ENCODE results near the gene HES3. TPM values are rescaled to one million over a fixed set of nuclear protein-coding genes. Genes with fewer than 3 reads are reported as not detected.
A peak's percentile ranks its signal among the peaks of the same experiment; 100 is the strongest.

HES3 gene
- total and polyA plus RNA-seq, 2 of the 4 experiments (the other 2 are of a cell fraction), result not detected

DNA sequence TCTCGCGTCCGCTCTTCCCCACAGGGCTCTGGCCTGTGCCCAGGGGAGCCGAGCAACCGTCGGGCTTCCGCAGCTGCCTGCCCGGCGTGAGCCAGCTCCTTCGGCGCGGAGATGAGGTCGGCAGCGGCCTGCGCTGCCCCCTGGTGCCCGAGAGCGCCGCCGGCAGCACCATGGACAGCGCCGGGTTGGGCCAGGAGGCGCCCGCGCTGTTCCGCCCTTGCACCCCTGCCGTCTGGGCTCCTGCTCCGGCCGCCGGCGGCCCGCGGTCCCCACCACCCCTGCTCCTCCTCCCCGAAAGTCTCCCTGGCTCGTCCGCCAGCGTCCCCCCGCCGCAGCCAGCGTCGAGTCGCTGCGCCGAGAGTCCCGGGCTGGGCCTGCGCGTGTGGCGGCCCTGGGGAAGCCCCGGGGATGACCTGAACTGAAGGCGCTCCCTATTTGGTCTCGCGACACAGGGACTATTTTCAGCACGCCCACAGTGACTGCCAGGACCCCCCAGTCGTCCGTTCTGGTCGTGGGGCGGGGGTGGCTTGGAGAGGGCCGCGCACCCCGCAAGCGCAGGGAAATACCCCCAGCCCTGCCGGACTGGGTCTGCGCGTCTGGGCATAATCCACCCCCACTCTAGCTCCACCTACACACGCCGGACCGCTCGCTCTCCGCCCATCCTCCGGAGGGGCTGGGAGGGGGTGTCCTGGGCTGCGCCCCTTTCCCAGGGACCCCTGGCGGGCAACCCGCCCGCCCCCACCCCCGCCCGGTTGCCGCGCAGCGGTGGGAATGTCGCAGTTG is 1.3 kb downstream of the HES3 start:
- POLR2A ChIA-PET (ENCODE audit: unreplicated experiment), result interaction anchor here (0.6 kb wide), 1 partner anchor 69 kb away, joined by 4 read pairs; no protein-coding TSS in a partner anchor
- Histone ChIP-seq H2BK5ac (ENCODE audit: low read depth, low read length, poor library complexity, severe bottlenecking) (no peak overlapping the region), H3K9ac (ENCODE audit: low read depth, low read length) (no peak overlapping the region), H4K20me1 (ENCODE audit: insufficient read depth, low read length) (peaks cover 16% of the 10 kb centered on the region), H3K18ac (ENCODE audit: low read depth, low read length) (no peak overlapping the region), H3K9me3 (ENCODE audit: control insufficient read depth, insufficient read depth, low read length) (no peaks in the 10 kb centered on the region), H3K4me2 (ENCODE audit: low read depth, low read length) (0 out of 2 replicates have a peak overlapping the region, but pooled peaks have one; percentile 43), H2BK20ac (ENCODE audit: low read depth, low read length) (no peak overlapping the region), H3K14ac (replicated peaks; ENCODE audit: low read depth, low read length) (no peak overlapping the region), H2AK9ac (replicated peaks; ENCODE audit: low read depth, low read length, poor library complexity) (peak overlapping the region; percentile 72), H3K4me3 (ENCODE audit: insufficient read depth, low read depth, low read length) (no peak overlapping the region), H2BK15ac (ENCODE audit: low read depth, low read length) (no peak overlapping the region), H2BK120ac (ENCODE audit: low read depth, low read length) (no peak overlapping the region), H3K23ac (ENCODE audit: low read depth, low read length) (no peak overlapping the region), H3K36me3 (ENCODE audit: control insufficient read depth, insufficient read depth, low read length) (no peaks in the 10 kb centered on the region), H2AK5ac (ENCODE audit: low read depth, low read length) (no peak overlapping the region), H4K5ac (ENCODE audit: low read depth, low read length) (no peak overlapping the region), H3K27ac (ENCODE audit: insufficient read depth, low read length) (no peak overlapping the region), H2AFZ (replicated peaks; ENCODE audit: low read length, poor library complexity) (peak overlapping the region; percentile 57), H3K56ac (ENCODE audit: extremely low read depth, insufficient read depth, low read length) (no peak overlapping the region), H4K91ac (ENCODE audit: insufficient read depth, low read depth, low read length) (no peak overlapping the region), H3K4ac (ENCODE audit: low read depth, low read length) (no peak overlapping the region), H3K9me1 (ENCODE audit: insufficient read depth, low read length) (no peaks in the 10 kb centered on the region), H4K8ac (ENCODE audit: low read depth in 2 of 2, low read length in 2 of 2) (no peak overlapping the region), H3K4me1 (ENCODE audit: control insufficient read depth, insufficient read depth, low read length) (no peaks in the 10 kb centered on the region), H3K79me1 (ENCODE audit: low read depth in 1 of 2, low read length in 2 of 2) (no peaks in the 10 kb centered on the region), H3K27me3 (ENCODE audit: control insufficient read depth, insufficient read depth, low read length) (peaks cover 71% of the 10 kb centered on the region)
- WGBS, 2 experiments (ENCODE audit: extremely low coverage in 2 of 2, insufficient read length in 1 of 2), result 2% methylated on average over 19 of the region's 79 CpGs; no CpG with 5 or more reads in 1 of the 2 experiments
- in situ Hi-C loops (cut with MboI; ENCODE audit: low sequenced_read_pairs) (loop anchor here (5.0 kb wide), 1 partner anchor 97 kb away; no protein-coding TSS in a partner anchor), dilution Hi-C loops (cut with HindIII; ENCODE audit: low sequenced_read_pairs, unreplicated experiment) (no loop called here), intact Hi-C loops (cut with micrococcal nuclease) (loop anchor here (1.0 to 5.0 kb wide), 3 partner anchors 136 to 247 kb away; partner anchors contain the start of gene PLEKHG5)
- TF ChIP-seq RAD21 (IDR thresholded peaks at IDR 0.05; ENCODE audit: low read length) (peak; percentile 83), MXI1 (IDR thresholded peaks at IDR 0.05; ENCODE audit: borderline replicate concordance, low read depth, low read length) (peak; percentile 95), SMC3 (IDR thresholded peaks at IDR 0.05; ENCODE audit: low read depth, low read length) (peak; percentile 72), MAZ (IDR thresholded peaks at IDR 0.05; ENCODE audit: borderline replicate concordance, low read depth, low read length) (peak; percentile 74; the same call in 1 of the 2 replicates), CEBPB (IDR thresholded peaks at IDR 0.05; ENCODE audit: low read depth, low read length) (no peak), RCOR1 (IDR thresholded peaks at IDR 0.05; ENCODE audit: insufficient replicate concordance, low read length) (peak; percentile 88)
- TF ChIP-seq, protein P1, sequence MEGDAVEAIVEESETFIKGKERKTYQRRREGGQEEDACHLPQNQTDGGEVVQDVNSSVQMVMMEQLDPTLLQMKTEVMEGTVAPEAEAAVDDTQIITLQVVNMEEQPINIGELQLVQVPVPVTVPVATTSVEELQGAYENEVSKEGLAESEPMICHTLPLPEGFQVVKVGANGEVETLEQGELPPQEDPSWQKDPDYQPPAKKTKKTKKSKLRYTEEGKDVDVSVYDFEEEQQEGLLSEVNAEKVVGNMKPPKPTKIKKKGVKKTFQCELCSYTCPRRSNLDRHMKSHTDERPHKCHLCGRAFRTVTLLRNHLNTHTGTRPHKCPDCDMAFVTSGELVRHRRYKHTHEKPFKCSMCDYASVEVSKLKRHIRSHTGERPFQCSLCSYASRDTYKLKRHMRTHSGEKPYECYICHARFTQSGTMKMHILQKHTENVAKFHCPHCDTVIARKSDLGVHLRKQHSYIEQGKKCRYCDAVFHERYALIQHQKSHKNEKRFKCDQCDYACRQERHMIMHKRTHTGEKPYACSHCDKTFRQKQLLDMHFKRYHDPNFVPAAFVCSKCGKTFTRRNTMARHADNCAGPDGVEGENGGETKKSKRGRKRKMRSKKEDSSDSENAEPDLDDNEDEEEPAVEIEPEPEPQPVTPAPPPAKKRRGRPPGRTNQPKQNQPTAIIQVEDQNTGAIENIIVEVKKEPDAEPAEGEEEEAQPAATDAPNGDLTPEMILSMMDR (conservative IDR thresholded peaks at IDR 0.05; ENCODE audit: low read depth, low read length), result peak; percentile 95
- TF ChIP-seq, protein P2, sequence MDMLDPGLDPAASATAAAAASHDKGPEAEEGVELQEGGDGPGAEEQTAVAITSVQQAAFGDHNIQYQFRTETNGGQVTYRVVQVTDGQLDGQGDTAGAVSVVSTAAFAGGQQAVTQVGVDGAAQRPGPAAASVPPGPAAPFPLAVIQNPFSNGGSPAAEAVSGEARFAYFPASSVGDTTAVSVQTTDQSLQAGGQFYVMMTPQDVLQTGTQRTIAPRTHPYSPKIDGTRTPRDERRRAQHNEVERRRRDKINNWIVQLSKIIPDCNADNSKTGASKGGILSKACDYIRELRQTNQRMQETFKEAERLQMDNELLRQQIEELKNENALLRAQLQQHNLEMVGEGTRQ (IDR thresholded peaks at IDR 0.05; ENCODE audit: low read depth, low read length), result no peak
- CTCF ChIA-PET, result interaction anchor here (0.6 to 2.3 kb wide), 12 partner anchors 11 to 193 kb away, joined by 3 to 8 read pairs (median 4); no protein-coding TSS in a partner anchor
- ATAC-seq (ENCODE audit: low read depth), result peak; percentile 84
- peak; percentile 71 for DNase-seq
- BruUV-seq (replicated peaks), result no TSS peak

Measured in IMR-90 (cell line).